K562 (cell line): ENCODE data around the gene SFXN3. TPM values are rescaled to one million over a fixed set of nuclear protein-coding genes. Genes with fewer than 3 reads are reported as not detected.

Experiments used
- CREM ChIP-seq: IDR thresholded peaks from 2 replicates; pipeline ENCODE4 v1.6.1; 2014; ENCODE audit warnings: antibody characterized with exemption, low read depth
- KDM4B ChIP-seq, 2 experiments: fragments of 450-650 bp in 1 of 2; sonication (generic) in 1 of 2; IDR thresholded peaks; 2 replicates each; pipeline ENCODE4 v1.6.1; 2016 to 2017; ENCODE audit warnings: borderline replicate concordance in 2 of 2, antibody characterized with exemption in 1 of 2, low read depth in 1 of 2, mild to moderate bottlenecking in 1 of 2
- LCOR ChIP-seq: sonication (generic); formaldehyde crosslinking; IDR thresholded peaks from 2 replicates; pipeline ENCODE4 v1.8.0; 2022; ENCODE audit warnings: mild to moderate bottlenecking, missing genetic modification reagents
- MNT ChIP-seq, 2 experiments: fragments of 450-650 bp; conservative IDR thresholded peaks; 2 replicates each; pipeline ENCODE4 v1.6.1; 2017; ENCODE audit warnings: mild to moderate bottlenecking in 2 of 2, moderate library complexity in 2 of 2
- MYC ChIP-seq, 2 experiments: fragments of 250-450 bp in 1 of 2; sonication (Bioruptor Pico) in 1 of 2; IDR thresholded peaks; 2 replicates each; pipeline versions ENCODE4 v1.5.1 to v1.6.1; 2012 to 2021; ENCODE audit warnings: low read depth in 2 of 2, borderline replicate concordance in 1 of 2, improper control_type of control experiment in 1 of 2, low read length in 1 of 2, mild to moderate bottlenecking in 1 of 2, moderate library complexity in 1 of 2
- NR1H2 ChIP-seq: sonication (generic); formaldehyde crosslinking; IDR thresholded peaks from 2 replicates; pipeline ENCODE4 v1.4.0; 2020; ENCODE audit warnings: mild to moderate bottlenecking, missing genetic modification reagents
- NRF1 ChIP-seq, 2 experiments: fragments of 450-650 bp; IDR thresholded peaks in 1 of 2; conservative IDR thresholded peaks in 1 of 2; 2 replicates each; pipeline ENCODE4 v1.6.1; 2014; ENCODE audit warnings: mild to moderate bottlenecking in 2 of 2
- RBFOX2 ChIP-seq: fragments of 200-400 bp; formaldehyde crosslinking; IDR thresholded peaks from 2 replicates; pipeline ENCODE4 v1.6.1; 2017; ENCODE audit warnings: low read depth, mild to moderate bottlenecking, low read length, moderate library complexity
- SOX6 ChIP-seq: fragments of 450-650 bp; IDR thresholded peaks from 2 replicates; pipeline ENCODE4 v1.6.1; 2014; ENCODE audit warnings: mild to moderate bottlenecking
- ZBTB7A ChIP-seq: IDR thresholded peaks from 2 replicates; pipeline ENCODE4 v1.6.1; 2011; ENCODE audit warnings: low read depth, mild to moderate bottlenecking, low read length, moderate library complexity, borderline replicate concordance; ENCODE audit not compliant: control insufficient read depth
- polyA plus RNA-seq, 8 experiments: library from polyadenylated mRNA; depleted of rRNA in 4 of 8; stranded (reverse) in 5 of 8; unstranded in 3 of 8; fragments of >200 nt; fragmentation: Nextera tagmentation in 2 of 8; fragmentation: Illumina TruSeq in 1 of 8; extraction: Ambion mirVana in 2 of 8; extraction: Trizol in 1 of 8; gene quantifications; 2 replicates each; pipeline versions ENCODE4 v1.2.1 to v1.2.3, GENCODE V29; 2011 to 2014; ENCODE audit warnings: inconsistent platforms in 1 of 8, missing spikeins in 1 of 8
- total RNA-seq, 7 experiments: library from RNA; depleted of rRNA in 6 of 7; stranded (reverse); fragments of >200 nt in 6 of 7; fragmentation: Illumina TruSeq in 2 of 7; extraction: Trizol in 2 of 7; gene quantifications; 2 replicates each; pipeline versions ENCODE4 v1.2.1 to v1.2.3, GENCODE V29; 2011 to 2021; ENCODE audit warnings: low replicate concordance in 1 of 7
- TF ChIP-seq, protein P1 (sequence below): fragments of 450-650 bp; IDR thresholded peaks from 2 replicates; pipeline ENCODE4 v1.6.1; 2017; ENCODE audit warnings: antibody characterized with exemption, mild to moderate bottlenecking
- TF ChIP-seq, protein P2 (sequence below), 2 experiments: IDR thresholded peaks in 1 of 2; conservative IDR thresholded peaks in 1 of 2; 2 replicates each; pipeline ENCODE4 v1.6.1; 2016; ENCODE audit warnings: low read depth in 2 of 2, mild to moderate bottlenecking in 1 of 2, missing compliant biosample characterization in 1 of 2, missing genetic modification characterization in 1 of 2, moderate library complexity in 1 of 2

The SFXN3 gene
- total and polyA plus RNA-seq, 9 of the 15 experiments (the other 6 are each of a cell fraction or from before 2014, with no cell fraction given): 0.24 to 4.6 (median 0.86) TPM

DNA sequence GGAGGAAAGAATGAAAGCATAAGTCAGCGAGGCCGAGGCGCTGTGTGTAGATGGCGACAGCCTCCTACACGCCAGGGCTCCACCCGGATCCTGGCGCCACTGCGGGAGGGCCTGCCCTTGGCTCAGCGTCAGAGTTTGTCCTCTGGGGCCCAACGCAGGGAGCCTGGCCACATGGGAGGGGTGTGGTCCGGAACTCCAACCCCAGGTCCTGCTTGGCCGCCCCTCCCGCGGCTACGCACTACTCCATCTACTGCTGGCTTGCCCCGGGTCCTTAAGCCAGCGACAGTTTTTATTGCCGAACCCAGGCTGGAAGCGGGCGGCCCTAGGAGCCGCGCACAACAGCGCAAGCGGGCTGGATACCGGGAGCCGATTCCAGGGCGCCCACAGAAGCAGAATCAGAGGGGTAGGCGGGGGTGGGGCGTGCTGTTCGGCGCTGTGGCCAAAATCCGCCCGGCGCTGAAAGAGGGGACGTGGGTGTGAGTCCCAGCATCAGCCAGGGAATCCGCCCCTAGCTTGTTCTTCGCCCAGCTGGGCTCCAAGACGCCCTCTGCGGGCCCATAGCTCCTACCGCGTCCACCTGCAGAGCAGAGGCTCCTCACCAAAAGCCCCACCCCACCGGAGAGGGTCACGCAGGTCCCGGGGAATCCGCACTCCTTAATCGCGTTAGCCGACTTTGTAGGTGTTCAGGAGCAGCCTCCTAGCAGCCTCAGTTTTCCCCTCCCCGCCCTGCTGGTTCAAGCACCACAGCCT lies 35.3 kb downstream of the SFXN3 start (continued):
- TF ChIP-seq, protein P1, sequence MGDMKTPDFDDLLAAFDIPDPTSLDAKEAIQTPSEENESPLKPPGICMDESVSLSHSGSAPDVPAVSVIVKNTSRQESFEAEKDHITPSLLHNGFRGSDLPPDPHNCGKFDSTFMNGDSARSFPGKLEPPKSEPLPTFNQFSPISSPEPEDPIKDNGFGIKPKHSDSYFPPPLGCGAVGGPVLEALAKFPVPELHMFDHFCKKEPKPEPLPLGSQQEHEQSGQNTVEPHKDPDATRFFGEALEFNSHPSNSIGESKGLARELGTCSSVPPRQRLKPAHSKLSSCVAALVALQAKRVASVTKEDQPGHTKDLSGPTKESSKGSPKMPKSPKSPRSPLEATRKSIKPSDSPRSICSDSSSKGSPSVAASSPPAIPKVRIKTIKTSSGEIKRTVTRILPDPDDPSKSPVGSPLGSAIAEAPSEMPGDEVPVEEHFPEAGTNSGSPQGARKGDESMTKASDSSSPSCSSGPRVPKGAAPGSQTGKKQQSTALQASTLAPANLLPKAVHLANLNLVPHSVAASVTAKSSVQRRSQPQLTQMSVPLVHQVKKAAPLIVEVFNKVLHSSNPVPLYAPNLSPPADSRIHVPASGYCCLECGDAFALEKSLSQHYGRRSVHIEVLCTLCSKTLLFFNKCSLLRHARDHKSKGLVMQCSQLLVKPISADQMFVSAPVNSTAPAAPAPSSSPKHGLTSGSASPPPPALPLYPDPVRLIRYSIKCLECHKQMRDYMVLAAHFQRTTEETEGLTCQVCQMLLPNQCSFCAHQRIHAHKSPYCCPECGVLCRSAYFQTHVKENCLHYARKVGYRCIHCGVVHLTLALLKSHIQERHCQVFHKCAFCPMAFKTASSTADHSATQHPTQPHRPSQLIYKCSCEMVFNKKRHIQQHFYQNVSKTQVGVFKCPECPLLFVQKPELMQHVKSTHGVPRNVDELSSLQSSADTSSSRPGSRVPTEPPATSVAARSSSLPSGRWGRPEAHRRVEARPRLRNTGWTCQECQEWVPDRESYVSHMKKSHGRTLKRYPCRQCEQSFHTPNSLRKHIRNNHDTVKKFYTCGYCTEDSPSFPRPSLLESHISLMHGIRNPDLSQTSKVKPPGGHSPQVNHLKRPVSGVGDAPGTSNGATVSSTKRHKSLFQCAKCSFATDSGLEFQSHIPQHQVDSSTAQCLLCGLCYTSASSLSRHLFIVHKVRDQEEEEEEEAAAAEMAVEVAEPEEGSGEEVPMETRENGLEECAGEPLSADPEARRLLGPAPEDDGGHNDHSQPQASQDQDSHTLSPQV: 0 out of 2 replicates have a peak, but pooled peaks have one; percentile 23
- TF ChIP-seq MYC (IDR thresholded peaks at IDR 0.05; ENCODE audit: low read depth, low read length): peak; percentile 88
- no peak for TF ChIP-seq MYC (CRISPR knock-in tag; IDR thresholded peaks at IDR 0.05; ENCODE audit: borderline replicate concordance, low read depth)
- TF ChIP-seq, protein P2, sequence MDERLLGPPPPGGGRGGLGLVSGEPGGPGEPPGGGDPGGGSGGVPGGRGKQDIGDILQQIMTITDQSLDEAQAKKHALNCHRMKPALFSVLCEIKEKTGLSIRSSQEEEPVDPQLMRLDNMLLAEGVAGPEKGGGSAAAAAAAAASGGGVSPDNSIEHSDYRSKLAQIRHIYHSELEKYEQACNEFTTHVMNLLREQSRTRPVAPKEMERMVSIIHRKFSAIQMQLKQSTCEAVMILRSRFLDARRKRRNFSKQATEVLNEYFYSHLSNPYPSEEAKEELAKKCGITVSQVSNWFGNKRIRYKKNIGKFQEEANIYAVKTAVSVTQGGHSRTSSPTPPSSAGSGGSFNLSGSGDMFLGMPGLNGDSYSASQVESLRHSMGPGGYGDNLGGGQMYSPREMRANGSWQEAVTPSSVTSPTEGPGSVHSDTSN (CRISPR knock-in tag; IDR thresholded peaks at IDR 0.05; ENCODE audit: low read depth): no peak
- TF ChIP-seq, protein P2 (tag; conservative IDR thresholded peaks at IDR 0.05; ENCODE audit: low read depth): no peak
- TF ChIP-seq ZBTB7A: peak; percentile 21; the same call in 1 of the 2 replicates
- peak; percentile 29; the same call in 1 of the 2 replicates for TF ChIP-seq SOX6
- peak; percentile 65 for TF ChIP-seq CREM
- TF ChIP-seq KDM4B (IDR thresholded peaks at IDR 0.05; ENCODE audit: borderline replicate concordance in 2 of 2, low read depth in 1 of 2): peak in 1 of 2 experiments; percentile 61; a peak in 1 of 4 replicates
- peak; percentile 85 for TF ChIP-seq RBFOX2
- TF ChIP-seq MNT (conservative IDR thresholded peaks at IDR 0.05): peak; percentile 83 to 89
- TF ChIP-seq NRF1 (conservative IDR thresholded peaks at IDR 0.05 in 1 of 2, IDR thresholded peaks at IDR 0.05 in 1 of 2): peak; percentile 64 to 72
- TF ChIP-seq LCOR: peak; percentile 64; the same call in 1 of the 2 replicates
- TF ChIP-seq NR1H2 (CRISPR knock-in tag): no peak
